HG03064 (cell line): ENCODE data around the gene SNED1.

Experiments used
- ATAC-seq: cut with Tn5 transposase; IDR thresholded peaks from one replicate; pipeline ENCODE4 v1.9.1; 2021; ENCODE audit warnings: low read depth; ENCODE audit not compliant: unreplicated experiment

The SNED1 gene

DNA sequence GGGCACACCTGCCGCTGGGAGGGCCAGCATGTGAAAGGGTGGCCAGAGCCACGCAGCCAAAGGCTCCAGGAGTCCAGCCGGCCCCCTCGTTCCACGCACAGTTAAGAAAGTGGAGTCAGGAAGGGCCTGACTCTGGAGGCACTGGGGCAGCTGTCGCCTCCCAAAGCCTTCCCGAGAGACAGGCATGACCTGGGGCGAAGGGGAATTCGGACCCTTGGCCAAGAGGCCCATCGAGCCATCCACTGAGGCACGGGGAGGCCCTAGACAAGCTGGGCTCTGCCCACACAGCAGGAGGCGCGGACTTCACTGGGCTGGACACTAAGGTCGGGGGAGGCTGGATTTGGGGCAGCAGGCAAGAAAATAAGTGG is 38.5 kb upstream of the SNED1 start:
- ATAC-seq = no peak

DNA sequence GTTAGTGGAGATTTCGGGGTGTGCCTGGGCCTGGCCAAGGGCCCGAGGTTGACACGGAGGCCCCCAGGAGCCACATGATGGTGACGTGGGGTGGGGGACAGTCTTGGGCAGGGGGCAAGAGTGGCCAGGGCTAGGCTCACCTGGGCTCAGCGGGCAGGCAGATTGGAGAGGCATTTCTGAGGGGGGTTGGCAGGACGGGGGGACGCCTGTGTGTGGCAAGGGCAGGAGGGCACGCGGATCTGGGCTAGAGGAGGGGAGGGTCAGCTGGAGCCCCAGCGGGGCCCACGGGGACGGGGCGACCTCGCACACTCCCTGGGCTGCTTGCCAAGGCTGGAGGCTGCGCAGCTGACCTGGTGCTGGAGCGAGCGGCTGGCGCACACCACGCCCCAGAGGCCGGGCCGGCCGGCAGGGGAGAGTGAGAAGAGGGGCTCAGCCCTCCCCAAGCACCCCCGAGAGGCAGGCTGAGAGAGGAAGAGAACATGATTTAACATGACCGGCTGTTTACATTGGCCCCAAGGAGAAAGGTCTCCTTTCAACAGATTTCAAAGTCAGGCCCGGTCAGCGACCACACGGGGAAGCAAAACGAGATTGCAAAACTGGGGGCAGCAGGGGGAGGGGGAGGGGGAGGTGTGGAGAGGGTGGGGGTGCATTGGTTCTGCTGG is 38.0 kb upstream of the SNED1 start:
- ATAC-seq = no peak

DNA sequence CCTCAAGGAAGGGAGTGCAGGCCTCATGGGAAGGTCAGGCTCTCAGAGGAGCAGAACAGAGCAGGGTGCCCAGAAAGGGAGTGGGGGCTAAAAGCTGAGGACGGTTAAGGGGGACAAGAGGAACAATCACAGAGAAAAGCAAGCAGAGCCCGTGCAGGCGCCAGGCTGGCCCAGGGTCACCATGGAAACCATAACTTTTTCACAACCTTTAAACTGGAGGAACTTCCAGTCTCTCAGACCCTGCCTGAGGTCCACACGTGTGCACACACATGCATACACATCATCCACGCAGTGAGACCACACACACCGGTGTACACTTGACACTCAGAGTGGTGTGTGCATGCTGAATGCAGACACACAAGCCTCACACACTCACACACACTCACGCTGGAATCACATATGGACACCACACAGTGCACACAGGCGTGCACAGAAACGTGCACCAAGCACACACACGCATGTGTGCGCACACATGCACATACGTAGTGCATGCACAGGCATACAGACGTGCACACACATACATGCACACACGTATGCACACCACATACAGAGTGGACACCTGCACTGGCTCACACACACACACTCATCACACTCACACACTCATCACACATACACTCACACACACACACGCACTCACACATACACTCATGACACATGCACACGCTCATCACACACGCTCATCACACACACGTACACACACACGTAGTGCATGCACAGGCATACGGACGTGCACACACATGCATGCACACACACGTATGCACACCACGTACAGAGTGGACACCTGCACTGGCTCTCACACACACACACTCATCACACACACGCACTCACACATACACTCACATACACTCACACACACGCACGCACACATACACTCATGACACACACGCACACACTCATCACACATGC is 37.2 kb upstream of the SNED1 start:
- no peak for ATAC-seq

DNA sequence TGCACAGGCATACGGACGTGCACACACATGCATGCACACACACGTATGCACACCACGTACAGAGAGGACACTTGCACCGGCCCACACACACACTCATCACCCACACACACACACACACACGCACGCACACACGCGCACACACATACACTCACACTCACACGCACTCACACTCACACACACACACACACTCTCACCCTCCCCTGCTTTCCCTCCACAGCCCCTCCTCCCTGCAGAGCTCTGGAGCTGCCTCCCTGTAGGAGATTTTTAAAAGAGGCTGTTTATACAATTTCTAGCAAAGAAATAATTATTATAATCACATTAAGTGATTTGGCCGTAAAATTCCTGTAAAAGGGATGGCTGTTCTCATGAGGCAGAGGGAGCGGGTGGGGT is 36.5 kb upstream of the SNED1 start:
- ATAC-seq = no peak

DNA sequence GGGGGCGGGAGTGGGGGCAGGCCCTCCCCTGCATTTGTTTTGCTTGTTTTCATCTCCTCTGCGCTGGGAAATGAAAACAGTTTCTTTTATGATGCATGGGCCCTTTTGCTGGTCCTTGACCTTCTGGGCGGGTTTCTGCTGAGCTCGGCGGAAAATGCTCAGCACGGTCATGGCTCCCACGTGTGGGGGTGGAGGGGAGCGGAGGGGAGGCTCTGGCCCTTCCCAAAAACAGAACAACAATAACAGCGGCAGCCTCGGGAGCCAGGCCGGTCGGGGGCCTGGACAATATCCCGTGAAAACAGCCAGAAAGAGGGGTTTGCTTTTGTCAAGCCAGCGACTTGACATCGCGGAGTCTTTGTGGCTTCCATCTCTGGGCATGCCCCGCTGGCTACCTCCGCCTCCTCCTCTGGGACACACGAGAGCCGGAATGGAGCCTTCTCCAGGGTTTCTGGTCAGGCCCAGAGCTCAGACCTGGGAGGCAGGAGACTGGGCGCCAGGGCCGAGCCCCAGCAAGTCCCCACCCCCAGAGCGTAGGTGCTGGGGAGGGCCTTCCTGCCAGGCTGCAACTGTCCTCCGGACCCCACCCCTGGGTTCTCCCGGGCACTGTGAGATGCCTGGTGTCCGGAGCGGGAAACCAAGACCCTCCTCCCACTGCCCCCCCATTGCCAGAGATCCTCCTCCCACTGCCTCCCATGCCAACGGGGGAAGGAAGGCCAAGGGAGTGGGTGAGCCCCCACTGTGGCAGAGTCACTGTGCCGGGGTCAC is 35.9 kb upstream of the SNED1 start:
- no peak for ATAC-seq

DNA sequence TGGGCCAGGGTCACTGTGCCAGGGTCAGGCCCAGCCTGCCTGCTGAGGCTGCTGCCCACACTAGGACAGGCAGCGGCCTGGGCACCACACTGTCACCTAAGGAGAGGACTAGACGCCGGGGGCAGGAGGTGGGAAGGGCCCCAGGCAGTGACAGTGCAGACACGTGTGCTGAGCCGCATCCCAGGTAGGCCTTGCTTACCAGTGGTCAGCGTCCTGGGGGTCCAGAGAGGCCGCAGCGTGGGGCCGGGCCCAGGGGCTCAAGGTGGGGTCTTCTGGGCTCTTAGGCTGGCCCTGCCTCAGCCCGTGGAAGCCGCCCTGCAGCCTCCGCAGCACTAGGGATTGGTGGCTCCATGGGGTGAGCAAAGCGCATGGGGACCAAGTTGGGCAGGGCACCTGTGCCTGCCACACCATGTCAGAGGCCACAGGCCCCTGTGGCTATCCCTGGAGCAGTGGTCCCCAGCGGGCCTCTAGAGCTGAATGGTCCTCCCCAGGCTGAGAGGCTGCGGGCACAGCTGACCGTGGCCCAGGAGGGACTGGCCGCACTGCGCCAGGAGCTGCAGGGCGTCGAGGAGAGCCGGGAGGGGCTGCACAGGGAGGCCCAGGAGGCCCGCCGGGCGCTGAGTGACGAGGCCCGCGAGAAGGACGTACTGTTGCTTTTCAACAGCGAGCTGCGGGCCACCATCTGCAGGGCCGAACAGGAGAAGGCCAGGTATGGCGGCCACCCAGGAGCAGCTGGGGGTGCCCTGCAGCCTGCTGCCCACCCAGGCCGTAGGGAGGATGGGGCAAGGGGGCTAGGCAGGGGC is 35.2 kb upstream of the SNED1 start:
- no peak for ATAC-seq

DNA sequence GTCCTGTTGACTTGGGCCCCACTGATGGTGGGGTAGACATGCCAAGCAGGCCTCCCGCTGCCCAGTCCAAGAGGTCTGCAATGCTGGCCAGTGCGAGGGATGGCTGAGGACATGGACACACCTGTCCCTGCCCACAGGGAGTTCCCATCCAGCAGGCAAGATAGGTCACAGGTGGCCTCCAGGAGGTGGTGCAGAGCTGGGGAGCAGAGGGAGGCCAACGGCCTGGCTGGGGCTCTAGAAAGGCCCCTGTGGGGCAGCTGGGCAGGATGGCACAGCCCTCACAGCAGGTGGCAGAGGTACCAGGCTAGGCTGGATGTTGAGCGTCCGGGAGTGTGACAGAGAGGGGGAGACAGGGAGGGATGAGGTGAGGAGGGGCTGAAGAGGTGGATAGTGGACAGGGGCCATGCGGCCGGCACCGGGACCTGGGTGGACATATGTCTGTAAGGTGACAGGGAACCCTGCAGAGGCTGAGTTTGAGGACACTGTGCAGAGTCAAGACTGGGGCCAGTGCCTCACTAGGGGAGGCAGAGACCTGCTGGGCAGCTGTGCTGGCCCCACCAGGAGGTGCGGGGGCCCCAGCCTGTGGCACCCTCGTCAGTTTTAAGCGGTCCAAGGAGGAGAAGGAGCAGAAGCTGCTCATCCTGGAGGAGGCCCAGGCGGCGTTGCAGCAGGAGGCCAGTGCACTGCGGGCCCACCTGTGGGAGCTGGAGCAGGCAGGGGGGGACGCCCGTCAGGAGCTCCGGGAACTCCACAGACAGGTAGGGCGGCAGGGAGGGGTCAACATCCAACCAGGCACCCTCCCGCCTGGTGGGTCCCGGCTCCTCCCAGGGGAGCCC is 34.3 kb upstream of the SNED1 start:
- ATAC-seq = no peak

DNA sequence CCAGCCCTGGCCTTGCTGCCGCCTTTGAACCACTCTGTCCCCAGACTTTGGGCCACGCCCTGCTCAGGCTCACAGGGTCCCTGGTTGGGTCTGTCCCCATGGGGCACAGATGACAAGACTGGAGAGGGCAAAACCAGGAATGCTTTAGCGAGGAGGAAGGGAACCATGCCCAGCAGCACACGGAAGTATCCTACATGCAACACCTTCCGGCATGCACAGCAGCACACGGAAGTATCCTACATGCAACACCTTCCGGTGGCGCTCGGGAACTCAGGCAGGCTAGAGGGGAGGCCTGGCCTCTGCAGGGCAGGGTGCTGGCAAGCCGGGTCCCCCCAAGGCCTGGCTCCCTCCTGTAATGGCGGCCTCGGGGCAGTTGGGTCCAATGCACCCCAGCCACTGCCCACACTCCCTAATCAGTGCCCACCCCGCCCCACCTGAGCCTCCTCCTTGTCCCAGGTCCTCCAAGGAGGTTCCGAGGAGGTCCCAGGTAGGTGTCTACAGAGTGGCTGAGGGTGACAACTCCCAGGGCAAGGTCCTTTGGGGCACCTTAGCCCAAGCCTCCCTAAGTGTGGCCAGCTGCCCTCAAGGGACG is 33.6 kb upstream of the SNED1 start:
- no peak for ATAC-seq

DNA sequence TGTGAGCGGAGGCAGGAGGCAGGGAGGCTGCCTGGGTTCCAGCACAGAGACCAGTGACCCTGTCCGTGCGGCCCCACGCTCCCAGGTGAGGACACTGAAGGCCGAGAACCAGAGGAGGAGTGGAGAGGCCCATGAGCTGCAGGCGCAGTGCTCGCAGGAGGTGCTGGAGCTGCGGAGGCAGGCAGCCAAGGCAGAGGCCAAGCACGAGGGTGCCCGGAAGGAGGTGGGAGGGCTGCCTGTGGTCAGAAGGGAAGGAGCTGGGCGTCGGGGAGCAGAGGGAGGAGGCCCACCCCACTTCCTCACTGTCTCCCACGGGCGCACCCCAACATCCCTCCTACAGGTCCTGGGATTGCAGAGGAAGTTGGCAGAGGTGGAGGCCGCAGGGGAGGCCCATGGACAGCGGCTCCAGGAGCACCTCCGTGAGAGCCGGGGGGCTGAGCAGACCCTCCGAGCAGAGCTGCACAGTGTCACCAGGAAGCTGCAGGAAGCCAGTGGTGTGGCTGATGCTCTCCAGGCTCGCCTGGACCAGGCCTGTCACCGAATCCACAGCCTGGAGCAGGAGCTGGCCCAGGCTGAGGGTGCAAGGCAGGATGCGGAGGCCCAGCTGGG is 33.0 kb upstream of the SNED1 start:
- no peak for ATAC-seq

DNA sequence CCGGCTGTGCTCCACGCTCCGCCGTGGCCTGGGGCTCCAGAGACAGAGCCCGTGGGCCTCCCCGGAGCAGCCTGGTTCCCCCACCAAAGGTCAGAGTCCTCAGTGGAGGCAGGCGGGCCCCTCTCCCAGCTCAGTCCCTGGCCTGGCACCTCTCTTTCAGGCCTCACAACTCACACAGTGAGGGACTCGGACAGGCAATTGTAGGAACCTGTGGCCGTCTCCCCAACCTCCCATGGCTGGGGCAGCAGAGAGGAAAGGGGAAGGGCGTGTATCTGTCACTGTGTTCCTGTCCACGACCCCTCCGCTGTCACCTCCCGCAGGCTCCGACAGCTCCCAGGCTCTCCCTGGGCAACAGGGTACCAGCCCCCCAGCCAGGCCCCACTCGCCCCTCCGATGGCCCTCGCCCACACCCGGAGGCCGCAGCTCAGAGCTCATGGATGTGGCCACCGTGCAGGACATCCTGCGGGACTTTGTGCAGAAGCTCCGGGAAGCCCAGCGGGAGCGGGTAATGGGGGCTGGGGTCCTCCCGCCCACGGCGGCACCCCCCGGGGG is 32.4 kb upstream of the SNED1 start:
- ATAC-seq = no peak

DNA sequence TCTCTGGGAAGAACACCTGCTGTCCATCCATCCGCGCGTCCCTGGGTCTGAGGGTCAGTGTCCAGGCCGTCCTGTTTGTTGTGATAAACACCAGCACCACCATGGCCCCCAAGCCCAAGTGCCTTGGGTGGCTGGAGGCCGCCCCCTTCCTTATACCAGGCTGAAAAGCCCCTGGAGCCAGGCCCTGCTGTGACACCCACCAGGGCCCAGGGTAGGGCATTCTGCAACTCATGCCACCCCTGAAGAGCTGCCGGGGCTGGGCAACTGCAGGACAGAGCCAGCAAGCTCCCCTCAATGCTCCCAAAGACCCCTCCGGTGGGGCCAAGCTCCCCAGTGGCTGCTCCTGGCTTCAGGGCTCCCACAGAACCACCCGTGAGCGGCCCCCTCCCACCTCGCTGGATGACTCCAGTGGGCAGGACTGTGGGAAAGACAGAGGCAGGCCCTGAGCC is 31.9 kb upstream of the SNED1 start:
- ATAC-seq = no peak

DNA sequence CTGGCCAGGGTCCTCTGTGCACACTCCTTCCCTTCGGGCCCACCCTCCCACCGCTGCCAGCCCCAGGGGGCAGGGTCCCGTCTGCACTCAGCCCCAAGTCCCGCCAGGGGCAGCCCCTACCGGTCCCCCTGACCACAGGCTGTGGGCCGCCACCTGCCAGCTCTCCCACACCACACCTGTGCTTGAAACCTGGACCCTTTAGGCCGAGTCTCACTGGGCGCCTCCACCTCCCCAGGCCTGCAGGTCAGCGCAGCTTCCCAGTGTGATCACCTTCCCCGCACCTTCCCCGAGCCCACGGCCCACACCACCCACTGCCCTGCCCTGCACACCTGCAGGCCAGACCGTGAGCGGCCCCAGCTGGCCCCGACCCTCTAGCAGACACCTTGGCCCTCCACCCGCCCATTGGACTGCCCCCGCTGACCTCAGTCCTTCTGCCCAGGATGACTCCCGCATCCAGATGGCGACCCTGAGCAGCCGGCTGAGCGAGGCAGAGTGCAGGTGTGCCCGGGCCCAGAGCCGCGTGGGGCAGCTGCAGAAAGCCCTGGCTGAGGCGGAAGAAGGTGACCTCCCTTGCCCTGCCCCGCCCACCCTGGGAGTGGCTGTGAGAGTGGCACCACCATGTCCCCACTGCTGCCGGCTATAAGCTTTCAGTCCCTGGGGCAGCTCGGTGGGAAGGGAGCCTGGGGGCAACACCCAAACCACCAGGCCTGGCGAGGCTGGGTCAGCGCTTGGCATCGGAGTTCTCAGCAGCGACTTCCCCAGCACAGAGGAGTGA is 31.3 kb upstream of the SNED1 start:
- no peak for ATAC-seq

DNA sequence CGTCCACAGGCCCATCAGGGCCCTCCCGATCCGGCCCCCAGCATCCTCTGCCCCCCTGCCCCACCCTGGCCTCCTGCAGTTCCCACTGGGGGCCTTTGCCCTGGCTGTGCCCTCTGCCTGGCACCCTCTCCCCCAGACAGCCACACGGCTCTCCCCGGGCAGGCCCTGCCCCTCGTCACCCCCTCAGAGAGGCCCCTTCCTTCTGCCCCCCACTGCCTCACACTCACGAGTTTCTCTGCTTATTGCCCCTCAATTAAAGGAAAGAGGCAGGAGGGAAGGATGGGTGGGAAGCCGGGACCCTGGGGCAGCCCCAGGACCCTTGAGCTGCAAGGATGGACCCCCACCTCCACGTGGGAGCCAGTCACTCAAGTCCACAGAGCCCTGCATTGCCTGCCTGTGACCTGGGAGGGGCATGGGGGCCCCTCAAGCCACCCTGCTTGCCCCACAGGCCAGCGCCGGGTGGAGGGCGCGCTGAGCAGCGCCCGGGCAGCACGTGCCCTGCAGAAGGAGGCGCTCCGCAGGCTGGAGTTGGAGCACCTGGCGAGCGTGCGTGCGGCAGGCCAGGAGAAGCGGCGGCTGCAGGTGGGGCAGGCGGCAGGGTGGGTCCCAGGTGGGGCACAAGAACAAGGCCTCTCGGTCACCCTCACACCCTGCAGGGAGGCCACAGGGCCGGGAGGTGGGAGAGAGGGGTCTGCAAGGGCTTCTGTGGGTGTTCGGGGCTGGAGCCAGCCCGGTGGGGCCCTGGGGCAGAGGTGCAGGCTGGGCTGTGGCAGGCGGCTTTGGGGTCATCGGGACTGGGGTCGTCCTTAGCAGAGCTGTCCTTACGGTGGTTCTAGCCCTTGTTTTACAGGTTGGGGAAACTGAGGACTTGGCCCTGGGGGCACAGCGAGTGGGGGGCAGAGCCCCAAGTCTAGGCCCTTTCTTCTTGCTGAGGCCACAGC is 30.5 kb upstream of the SNED1 start:
- ATAC-seq = no peak

DNA sequence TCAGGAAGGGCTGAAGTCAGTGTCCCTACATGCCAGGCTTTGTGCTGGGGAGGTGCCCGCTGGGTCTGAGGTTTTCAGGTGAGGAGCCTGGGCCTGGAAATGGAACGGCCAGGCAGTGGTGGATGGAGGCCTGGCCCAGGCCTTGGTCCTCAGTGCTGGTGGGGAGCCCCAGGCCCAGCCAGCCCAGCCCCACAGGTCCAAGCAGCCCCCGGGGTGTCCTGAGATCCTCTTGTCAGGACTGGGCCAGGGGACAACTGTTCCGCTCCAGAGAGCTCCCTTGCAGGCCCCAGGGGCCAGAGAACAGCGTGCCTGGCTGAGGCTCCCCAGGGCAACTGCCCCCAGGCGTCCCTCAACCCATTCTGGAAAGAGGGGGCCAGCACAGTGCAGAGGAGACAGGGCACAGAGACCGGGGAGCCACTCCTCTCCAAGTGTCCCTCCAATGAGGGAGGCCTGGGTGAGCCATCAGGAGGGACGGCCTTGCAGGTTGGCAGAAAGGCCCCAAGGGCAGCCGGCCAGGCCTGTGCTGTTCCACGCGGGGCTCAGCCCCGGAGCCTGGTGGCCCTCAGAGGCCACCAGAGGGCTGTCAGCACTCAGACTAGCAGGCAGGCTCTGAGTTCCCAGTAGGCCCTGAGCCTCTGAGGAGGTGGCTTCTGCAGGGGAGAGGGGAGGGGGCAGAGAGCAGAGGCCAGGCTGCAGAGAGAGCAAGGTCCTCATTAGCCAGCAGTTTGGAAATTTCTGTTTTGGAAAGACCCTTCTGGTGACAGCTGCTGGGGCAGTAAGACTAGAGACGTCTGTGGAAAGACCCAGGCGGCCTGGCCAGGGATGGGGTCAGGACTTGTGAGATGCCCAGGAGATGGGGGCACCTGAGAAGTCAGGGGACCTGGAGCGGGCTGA is 29.4 kb upstream of the SNED1 start:
- no peak for ATAC-seq

DNA sequence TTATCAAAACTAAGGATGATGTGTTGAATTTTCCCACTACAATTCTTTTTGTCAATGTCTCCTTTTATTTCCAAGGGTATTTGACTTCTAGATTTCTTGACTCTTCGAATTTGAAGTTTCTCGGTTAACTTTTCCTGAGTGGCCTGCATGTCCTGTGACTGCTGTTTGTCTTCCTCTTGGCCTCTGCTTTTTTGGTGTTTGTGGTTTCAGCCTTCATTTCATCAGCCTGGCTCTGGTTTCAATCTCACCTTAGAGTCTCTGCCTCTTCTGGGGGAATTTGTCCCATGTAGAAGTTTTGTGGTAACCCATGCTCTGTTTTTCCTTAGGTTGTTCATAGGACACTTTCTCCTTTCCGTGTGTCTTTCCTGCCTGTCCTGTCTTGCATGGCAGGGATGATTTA is 28.3 kb upstream of the SNED1 start:
- no peak for ATAC-seq

DNA sequence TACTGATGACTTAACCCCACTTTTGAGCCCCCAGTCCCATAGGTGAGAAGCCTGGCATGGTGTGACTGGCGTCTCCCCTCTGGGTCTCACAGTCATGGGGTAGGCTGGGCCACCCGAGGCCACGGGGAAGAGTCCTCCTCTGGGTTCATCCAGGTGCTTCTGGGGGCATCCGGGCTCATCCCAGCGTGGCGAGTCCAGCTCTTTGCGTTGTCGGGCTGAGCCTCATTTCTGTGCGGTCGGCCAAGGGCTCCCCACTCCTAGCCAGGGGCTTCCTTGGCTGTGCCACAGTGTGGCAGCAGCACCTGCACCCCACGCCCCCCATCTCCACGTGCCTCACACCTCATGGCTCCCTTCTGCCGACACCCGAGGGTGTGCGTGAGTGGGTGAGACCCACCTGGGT is 27.6 kb upstream of the SNED1 start:
- no peak for ATAC-seq
